Epidermal melanocyte (primary cell): ENCODE measurements around the gene DIPK1A.

Source experiments
- DNase-seq: peaks from one replicate; pipeline ENCODE4 v3.0.0; 2011; ENCODE audit warnings: low spot score; ENCODE audit not compliant: insufficient read length

The DIPK1A gene

DNA sequence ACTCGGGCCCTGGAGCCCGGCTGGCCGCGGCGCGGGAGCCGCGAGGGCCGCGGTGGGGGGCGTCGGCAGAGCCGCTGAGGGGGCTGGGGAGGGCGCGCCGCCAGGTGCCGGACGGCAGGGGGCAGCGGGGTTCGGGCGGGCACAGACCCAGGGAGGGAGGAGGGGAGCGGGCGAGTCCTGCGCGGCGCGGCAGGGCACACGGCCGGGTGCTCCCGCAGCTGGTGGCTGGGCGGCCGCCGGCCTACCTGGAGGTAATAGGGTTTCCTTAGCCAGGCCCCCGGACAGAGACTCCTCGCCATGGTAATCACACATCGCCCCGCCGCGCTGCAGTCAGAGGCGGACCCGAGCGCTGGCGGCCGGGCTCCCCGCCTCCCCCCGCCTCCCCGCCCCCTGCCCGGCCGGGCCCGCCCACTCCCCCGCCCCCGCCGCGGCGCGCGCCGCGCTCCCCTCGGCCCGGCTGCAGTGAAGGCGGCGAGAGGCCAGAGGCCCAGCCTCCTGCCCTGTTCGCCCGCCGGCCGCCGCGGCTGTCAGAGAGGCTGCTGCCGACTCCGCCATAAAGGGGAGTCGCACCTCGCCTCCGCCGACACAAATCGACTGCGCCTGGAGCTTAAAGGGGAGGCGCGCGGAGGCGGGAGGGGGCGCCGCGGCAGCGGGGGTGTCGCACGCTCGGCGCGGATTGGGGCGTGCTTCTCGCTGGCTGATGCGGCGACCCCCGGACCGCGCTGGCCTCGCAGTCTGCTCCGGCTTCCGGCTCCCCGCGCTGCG is at the start of gene DIPK1A:
DIPK1A (minus strand) TSS at position 332 of the 765 bp plus-strand sequence; CDS start at position 299, 33 bp downstream.
- peak; percentile 50 for DNase-seq

DNA sequence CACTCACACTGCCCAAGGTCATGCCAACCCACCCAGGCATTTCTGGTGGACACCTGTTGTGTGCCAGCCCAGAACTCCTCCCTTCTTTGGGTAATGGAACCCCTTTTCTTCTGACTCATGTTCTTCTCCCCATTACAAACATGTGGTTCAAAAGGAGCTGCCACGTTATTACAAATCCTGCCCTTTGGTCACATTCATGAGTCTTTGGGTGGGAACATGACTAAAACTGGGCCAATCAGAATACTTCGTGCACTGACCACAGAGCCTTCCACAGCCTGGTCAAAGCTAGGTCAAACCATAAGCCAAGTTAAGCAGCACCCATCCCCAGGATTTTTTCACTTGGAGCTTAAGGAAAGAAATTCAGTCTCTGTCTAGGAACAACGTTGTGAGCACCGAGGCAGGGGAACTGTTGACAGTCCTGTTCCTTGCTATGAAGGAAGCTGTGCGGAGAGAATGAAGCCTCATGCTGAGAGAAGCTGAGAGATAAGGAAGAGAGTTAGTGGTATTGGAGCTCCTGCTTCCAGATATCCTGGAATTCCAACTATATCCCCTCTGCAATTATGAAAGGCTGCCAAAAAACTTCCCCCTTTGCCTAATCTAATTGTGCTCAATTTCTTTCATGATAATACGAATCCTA is 46.8 kb upstream of the DIPK1A start:
- no peak for DNase-seq

DNA sequence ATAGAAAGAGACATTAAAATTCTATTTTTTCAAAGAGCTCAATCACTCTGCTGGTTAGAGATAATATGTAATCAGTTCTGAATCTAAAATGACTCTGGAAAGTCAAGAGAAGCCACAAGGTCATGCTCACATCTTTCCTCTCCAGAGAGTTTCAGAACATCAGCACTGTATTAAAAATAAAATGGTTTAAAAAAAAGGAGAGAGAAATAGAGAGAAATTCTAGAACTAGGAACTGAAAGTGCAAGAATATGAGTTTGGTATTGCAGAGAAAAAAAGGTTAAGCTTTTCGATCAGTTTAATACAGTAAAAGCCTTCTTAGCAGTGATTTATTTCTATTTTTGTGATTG is 44.0 kb upstream of the DIPK1A start:
- no peak for DNase-seq

- DNase-seq: no peak
Measured at GRCh38 chr1:93004566-93005251, 43.4 kb upstream of the DIPK1A start.

DNA sequence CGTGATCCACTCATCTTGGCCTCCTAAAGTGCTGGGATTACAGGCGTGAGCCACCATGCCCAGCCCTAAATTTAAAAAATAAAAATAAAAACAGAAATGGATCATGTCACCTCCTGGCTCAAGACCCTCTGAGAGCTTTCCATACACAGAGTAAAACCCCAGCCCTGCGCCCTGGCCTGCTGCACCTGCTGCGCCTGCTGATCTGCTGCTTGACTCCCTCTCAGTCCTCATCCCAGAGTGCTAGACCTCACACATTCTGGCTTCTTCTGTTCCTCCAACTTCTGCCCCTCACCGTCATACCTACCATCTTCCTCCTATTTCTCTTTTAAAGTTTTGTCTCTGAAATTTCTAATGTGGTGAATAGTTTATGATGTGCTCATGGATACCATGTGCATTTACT is 42.7 kb upstream of the DIPK1A start:
- no peak for DNase-seq

DNA sequence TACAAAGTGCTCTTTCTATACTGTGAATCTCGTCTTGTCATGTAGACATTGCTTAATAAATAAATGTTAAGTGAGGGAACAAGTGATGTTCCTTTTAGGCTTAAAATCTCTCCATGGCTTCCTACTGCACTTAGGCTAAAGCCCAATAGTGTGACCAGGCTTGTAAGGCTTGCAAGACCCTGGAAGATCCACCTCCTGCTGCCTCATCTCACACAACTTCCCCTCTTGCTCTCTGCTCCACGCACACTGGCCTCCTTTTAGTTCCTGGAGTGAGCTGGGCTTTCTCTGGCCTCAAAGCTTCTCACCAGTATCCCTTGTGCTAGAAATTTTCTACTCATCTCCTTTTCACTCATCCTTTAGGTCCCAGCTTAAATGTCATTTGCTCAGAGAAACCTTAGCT is 41.5 kb upstream of the DIPK1A start:
- no peak for DNase-seq

DNA sequence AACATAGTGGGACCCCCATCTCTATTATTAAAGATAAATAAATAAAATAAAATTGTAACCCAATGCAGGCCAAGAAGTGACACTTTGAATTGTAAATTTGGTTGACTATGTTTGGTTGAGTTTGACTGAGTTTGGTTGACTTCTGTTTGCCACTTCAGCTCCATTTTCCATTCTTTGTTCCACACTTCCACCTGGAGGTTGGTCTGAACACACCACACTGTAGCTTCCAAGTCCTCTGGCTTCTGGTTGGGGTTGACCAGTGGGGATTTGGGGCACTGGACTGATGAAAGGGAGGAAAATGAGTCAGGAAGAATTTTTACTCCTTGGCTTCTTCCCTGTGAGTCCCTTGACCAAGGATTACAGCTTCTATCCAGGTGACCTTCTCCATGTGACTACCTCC is 40.6 kb upstream of the DIPK1A start:
- no peak for DNase-seq

GRCh38 chr1:93000751-93001175 is 39.5 kb upstream of the DIPK1A start:
- no peak for DNase-seq

DNA sequence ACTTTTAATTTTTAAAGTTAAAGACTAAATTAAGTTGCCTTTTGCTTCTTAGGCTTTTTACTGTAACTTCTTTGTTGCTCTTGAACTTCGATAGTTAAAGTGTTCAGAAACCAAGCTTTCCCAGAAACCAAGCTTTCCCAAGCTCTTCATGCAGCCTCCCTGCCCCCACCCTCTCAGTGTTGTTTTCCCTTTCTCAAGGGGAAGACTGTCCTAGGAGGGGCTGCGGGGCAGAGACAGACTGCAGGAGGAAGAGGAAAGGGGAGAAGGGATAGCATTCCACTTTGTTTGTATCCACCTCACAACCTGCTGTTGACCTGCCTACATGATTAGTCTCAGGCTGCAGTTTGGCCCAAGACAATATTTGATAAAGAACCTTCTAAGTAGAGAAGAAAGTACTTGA is 39.0 kb upstream of the DIPK1A start:
- DNase-seq: no peak

- DNase-seq: no peak
Measured at GRCh38 chr1:92998821-92999220, 37.6 kb upstream of the DIPK1A start.

DNA sequence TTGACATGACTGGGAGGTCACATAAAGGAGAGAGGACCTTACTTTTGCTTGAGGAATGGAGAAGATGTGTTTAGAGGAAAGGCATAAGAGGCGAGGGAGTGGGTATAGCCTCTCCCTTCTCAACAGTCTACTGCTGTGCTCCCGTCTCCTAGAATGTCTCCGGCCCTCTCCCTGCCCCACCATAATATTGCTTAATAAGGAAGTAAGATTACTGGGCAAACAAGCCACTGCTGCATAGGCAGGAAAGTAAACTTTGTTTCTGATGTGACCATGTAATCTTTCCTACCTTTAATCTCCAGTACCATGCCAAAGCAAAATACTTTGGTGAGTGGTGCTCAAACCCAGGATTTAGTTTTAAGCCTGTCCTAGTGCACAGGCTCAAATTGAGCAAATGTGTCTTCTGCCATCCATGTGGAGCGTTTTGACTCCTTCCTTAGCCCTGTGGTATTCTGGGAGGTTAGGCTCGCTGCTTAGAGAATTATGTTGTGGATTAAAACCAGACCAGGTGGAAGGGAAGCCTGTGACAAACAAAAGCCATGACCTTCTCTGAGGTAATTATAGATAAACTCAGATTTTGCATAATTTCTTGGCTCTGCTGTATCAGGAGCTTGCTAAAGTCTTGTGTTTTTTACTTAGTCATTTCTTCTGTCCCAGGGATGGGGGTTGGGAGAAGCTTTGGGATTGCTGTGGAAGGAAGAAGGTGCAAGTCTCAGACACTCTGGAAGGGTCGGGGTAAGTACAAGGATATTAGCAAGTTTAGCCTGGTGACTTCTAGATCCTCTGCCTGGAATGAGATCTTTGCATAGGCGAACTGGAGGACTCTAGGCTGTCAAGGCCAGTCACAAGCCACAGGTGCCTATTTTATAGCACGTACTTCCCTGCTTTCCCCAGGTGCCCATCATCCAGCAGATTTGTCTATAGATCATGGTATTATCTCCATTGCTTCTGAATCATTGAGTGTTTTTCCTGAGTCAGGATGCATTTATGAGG is 34.5 kb upstream of the DIPK1A start:
- DNase-seq: no peak

- DNase-seq: peak; percentile 64
Measured at GRCh38 chr1:92994105-92994712, 32.9 kb upstream of the DIPK1A start.

DNA sequence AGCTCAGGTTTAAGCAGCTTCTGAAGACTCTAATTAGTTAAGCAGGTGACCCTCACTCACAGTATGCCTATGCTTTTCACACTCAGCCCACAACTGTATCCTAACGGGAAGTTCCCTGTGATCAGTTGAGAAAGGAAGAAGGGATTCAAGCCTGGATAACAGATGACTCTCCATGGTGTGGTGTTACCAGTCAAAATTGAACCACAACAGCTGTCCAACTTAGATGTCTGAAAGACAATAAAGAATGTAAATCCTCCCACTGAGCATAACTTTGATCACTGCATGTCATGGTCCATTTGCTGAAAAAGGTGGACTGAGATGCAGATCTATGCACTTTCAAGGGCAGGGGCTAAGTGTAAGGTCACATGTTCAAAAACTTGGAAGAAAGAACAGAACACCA is 32.3 kb upstream of the DIPK1A start:
- no peak for DNase-seq

DNA sequence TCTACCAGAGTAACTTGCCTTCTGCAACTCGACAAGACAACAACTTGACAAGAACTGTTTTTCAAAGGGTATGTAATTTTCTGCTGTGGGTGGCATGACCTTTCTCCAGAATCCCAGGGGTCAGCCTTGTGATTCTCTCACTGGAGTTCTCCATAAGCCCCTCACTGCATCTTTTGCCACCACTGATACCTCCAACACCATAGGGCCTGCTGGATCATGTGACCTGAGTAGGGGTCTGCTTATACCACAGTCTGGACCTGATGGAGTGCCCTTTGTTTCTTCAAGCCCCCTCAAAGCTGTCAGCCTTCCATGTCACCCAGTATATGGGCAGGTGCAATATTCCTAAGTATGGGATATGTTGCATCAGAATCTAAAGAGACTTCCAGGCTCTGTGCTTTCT is 31.6 kb upstream of the DIPK1A start:
- DNase-seq: no peak

- no peak for DNase-seq
Measured at GRCh38 chr1:92992054-92992453, 30.8 kb upstream of the DIPK1A start.

DNA sequence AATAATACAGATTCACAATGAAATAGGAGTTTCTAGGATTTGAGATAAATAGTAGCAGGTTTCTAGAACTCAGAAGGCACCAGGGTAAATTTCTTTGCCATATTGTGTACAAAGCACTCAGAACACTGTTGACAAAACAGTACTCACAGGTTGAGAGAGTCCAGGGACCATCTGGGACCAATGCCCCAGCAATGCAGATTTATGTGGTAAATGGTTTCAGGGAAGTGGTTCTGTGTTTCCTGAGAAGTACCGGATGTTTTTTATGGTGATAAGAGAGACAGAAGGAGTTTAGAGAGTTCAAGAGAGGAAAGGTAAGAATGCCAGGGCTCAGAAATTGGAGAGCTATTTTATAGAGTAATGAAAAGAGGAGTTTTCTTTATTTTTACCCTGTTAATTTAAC is 29.6 kb upstream of the DIPK1A start:
- no peak for DNase-seq

GRCh38 chr1:92989936-92990583 is 28.8 kb upstream of the DIPK1A start:
- no peak for DNase-seq

DNA sequence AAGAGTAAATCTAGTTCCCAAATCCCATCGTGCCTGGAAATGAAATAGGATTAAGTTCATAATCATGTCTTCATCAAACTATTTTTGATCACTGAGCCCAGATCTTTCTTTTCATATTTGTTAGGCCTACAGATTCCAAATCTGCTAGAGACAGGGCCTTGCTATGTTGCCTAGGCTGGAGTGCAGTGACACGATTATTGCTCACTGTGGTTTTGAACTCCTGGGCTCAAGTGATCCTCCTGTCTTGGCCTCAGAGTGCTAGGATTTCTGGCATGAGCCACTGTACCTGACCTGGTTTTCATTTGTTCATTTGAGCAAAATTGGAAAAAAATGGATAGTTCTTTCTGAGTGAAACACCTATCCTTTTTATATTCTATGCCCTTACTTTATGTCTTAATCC is 28.0 kb upstream of the DIPK1A start:
- no peak for DNase-seq

DNA sequence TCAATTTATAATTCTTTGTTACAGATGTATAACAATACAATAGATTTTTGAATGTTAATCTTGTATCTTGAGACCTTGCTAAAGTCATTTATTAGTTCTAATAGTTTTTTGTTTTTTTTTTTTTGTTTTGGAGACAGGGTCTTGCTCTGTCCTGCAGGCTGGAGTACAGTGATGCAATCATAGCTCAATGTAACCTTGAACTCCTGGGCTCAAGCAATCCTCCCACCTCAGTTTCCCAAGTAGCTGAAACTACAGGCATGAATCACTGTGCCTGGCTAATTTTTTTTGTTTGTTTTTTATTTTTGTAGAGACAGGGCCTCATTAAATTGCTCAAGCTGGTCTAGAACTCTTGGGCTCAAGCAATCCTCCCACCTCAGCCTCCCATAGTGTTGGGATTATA is 26.2 kb upstream of the DIPK1A start:
- no peak for DNase-seq

GRCh38 chr1:92985101-92985500 is 23.8 kb upstream of the DIPK1A start:
- no peak for DNase-seq
